HL-60 (cell line): ENCODE measurements around the gene NTN3.

Experiments
- DNase-seq, 2 experiments: peaks; one replicate each; pipeline ENCODE4 v3.0.0-alpha.2; 2010 to 2020; ENCODE audit warnings: low read depth in 1 of 2, low spot score in 1 of 2
- H3K27ac ChIP-seq: fragments of 250-450 bp; sonication (Bioruptor Pico); replicated peaks from 2 replicates; pipeline ENCODE4 v1.5.1; 2020; ENCODE audit warnings: mild to moderate bottlenecking, moderate library complexity
- H3K27me3 ChIP-seq: fragments of 250-450 bp; sonication (Bioruptor Pico); 2 replicates; pipeline ENCODE4 v1.5.1; 2021; ENCODE audit warnings: mild to moderate bottlenecking, moderate library complexity; ENCODE audit not compliant: insufficient read depth, poor library complexity, severe bottlenecking
- H3K4me3 ChIP-seq: replicated peaks from 2 replicates; pipeline ENCODE4 v1.5.1; 2011; ENCODE audit warnings: mild to moderate bottlenecking, control low read depth, low read length; ENCODE audit not compliant: insufficient read depth
- GABPA ChIP-seq: IDR thresholded peaks from 2 replicates; pipeline ENCODE4 v1.6.1; 2012; ENCODE audit warnings: low read depth
- POLR2AphosphoS5 ChIP-seq: IDR thresholded peaks from 2 replicates; pipeline ENCODE4 v1.6.1; 2012; ENCODE audit warnings: low read depth
- SPI1 ChIP-seq: IDR thresholded peaks from 2 replicates; pipeline ENCODE4 v1.6.1; 2012; ENCODE audit warnings: low read depth, mild to moderate bottlenecking, borderline replicate concordance
- TF ChIP-seq, protein P1 (sequence below): IDR thresholded peaks from 2 replicates; pipeline ENCODE4 v1.6.1; 2012; ENCODE audit warnings: low read depth; ENCODE audit not compliant: insufficient replicate concordance
- TF ChIP-seq, protein P2 (sequence below): IDR thresholded peaks from one replicate; pipeline ENCODE4 v1.5.1; 2011; ENCODE audit warnings: low read length, control low read depth, inconsistent platforms; ENCODE audit not compliant: insufficient read depth

The NTN3 gene

GRCh38 chr16:2507052-2507659 lies 36.1 kb downstream of the NTN3 start:
- no peak overlapping the region for H3K4me3 ChIP-seq
- peak; percentile 79 to 87 for DNase-seq
- peak overlapping the region; percentile 78 for H3K27ac ChIP-seq
- H3K27me3 ChIP-seq: no peaks in the 10 kb centered on the region
- TF ChIP-seq GABPA (no peak), POLR2AphosphoS5 (no peak), SPI1 (peak; percentile 64; the same call in 1 of the 2 replicates)
- TF ChIP-seq, protein P1, sequence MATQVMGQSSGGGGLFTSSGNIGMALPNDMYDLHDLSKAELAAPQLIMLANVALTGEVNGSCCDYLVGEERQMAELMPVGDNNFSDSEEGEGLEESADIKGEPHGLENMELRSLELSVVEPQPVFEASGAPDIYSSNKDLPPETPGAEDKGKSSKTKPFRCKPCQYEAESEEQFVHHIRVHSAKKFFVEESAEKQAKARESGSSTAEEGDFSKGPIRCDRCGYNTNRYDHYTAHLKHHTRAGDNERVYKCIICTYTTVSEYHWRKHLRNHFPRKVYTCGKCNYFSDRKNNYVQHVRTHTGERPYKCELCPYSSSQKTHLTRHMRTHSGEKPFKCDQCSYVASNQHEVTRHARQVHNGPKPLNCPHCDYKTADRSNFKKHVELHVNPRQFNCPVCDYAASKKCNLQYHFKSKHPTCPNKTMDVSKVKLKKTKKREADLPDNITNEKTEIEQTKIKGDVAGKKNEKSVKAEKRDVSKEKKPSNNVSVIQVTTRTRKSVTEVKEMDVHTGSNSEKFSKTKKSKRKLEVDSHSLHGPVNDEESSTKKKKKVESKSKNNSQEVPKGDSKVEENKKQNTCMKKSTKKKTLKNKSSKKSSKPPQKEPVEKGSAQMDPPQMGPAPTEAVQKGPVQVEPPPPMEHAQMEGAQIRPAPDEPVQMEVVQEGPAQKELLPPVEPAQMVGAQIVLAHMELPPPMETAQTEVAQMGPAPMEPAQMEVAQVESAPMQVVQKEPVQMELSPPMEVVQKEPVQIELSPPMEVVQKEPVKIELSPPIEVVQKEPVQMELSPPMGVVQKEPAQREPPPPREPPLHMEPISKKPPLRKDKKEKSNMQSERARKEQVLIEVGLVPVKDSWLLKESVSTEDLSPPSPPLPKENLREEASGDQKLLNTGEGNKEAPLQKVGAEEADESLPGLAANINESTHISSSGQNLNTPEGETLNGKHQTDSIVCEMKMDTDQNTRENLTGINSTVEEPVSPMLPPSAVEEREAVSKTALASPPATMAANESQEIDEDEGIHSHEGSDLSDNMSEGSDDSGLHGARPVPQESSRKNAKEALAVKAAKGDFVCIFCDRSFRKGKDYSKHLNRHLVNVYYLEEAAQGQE: no peak
- TF ChIP-seq, protein P2, sequence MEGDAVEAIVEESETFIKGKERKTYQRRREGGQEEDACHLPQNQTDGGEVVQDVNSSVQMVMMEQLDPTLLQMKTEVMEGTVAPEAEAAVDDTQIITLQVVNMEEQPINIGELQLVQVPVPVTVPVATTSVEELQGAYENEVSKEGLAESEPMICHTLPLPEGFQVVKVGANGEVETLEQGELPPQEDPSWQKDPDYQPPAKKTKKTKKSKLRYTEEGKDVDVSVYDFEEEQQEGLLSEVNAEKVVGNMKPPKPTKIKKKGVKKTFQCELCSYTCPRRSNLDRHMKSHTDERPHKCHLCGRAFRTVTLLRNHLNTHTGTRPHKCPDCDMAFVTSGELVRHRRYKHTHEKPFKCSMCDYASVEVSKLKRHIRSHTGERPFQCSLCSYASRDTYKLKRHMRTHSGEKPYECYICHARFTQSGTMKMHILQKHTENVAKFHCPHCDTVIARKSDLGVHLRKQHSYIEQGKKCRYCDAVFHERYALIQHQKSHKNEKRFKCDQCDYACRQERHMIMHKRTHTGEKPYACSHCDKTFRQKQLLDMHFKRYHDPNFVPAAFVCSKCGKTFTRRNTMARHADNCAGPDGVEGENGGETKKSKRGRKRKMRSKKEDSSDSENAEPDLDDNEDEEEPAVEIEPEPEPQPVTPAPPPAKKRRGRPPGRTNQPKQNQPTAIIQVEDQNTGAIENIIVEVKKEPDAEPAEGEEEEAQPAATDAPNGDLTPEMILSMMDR: no peak

- Histone ChIP-seq H3K27me3 (no peaks in the 10 kb centered on the region), H3K27ac (peak overlapping the region; percentile 78), H3K4me3 (no peak overlapping the region)
- no peak for TF ChIP-seq GABPA
- TF ChIP-seq, protein P2: no peak
- TF ChIP-seq, protein P1: no peak
- TF ChIP-seq POLR2AphosphoS5: no peak
- no peak for TF ChIP-seq SPI1
- peak; percentile 79 to 80 for DNase-seq
These were observed 36.6 kb downstream of the NTN3 start for GRCh38 chr16:2507665-2508064.

DNA sequence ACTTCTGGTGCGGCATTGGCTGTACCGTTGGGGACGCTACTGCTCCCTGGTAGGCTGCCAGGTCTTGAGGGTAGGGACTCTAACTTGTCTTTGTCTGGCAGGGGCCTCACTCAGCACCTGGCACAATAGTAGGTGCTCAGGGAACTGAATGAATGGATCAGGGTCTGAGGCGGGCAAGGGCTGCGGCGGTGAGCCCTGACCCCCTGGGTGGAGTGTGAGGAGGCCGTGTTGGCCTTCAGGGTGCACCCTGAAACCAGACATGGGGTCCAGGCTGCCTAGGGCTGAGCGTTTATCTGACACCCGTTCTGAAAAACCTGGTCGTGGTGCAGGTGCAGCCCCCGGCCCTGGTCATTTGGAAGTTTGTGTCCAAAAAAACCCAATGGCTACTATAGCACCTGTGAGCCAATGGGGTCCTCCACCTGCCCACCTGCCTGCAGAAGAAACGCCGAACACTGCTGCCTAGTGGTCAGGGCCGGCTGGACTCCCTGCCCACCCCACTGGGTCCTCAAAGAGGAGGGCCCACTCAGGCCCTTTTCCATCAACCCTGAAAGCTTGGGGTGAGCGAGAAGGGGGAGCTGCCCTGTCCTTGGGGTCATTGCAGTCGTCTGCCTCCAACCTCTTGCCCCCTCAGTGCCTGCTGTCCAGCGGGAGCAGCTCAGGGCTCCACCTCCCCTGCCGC lies 37.8 kb downstream of the NTN3 start:
- Histone ChIP-seq H3K27ac (no peak overlapping the region), H3K4me3 (no peak overlapping the region), H3K27me3 (no peaks in the 10 kb centered on the region)
- no peak for DNase-seq
- TF ChIP-seq POLR2AphosphoS5: no peak

DNA sequence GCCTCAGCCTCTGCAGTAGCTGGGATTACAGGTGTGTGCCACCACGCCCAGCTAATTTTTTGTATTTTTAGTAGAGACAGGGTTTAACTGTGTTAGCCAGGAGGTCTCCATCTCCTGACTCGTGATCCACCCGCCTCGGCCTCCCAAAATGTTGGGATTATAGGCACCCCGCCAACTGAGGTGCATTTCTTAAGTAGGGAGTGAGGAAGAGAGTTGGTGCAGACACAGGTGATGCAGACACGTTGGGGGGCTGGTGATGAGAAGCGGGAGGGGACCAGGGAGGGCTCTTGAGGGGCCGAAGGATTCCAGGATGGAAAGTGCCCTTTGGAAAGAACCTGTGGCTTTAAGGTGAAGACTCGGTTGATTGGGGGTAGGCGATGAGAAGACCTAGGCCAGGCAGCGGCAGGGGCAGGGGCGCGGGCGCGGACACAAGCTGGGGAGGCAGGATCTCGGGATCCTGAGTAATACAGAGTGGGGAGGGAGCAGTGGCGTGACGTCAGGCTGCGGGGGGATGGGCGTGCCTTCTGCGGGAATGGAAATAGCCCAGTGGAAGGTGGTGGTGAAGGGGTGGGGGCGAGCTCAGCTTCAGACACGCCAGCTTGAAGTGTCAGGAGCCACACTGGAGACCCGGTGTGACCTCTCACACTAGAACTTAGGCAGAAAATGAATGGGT lies 40.2 kb downstream of the NTN3 start:
- no peak overlapping the region for H3K4me3 ChIP-seq
- DNase-seq: no peak
- no peaks in the 10 kb centered on the region for H3K27me3 ChIP-seq
- no peak overlapping the region for H3K27ac ChIP-seq
- TF ChIP-seq, protein P1: no peak
- TF ChIP-seq, protein P2: no peak
- no peak for TF ChIP-seq GABPA
- no peak for TF ChIP-seq SPI1
- no peak for TF ChIP-seq POLR2AphosphoS5
